GDM1 (cell line): ENCODE data around the gene NOTCH3.

ENCODE experiments used
- DNase-seq: peaks from one replicate; lab custom pipeline; 2025; lab: John Stamatoyannopoulos, UW

Gene NOTCH3

DNA sequence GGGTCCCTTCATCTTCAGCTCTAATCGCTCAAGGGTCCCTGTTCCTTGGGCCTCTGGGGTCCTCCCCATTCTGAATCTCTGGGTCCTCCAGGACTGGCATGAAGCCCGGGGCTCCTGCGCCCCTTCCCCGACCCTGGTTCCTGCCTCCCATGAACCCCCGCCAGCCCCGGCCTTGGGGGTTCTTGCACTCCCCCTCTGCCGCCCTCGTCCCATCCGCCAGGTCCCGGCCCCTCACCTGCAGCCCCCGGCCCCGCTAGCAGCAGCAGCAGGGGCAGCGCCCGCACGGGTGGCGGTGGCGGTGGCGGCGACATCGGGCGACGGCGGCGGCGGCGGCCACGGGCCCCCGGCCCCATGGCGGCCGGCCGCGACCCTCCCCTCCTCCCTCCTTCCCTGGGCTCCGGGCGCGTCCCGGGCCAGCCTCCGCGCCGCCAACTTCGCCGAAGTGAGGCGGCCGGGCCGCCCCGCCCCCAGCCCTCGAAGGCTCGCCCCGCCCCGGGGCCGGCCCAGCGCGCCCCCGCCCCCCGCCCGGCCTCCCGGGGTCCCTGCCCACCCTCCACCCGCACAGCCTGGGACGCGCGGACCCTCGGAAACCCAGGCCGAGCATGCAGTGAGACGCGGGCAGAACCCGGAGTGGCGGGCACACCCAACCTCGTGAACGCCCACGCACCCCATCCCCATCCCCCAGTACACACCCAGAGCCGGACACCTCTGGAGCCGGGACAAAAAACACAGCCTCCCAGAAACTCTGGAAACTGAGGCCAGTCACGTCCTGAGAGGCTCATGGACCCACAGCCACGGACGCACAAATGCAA, at the start of gene NOTCH3:
Gene NOTCH3 (minus strand): TSS at position 443 of the 812 bp plus-strand sequence. CDS start 90 bp downstream, at position 353.
- no peak for DNase-seq

DNA sequence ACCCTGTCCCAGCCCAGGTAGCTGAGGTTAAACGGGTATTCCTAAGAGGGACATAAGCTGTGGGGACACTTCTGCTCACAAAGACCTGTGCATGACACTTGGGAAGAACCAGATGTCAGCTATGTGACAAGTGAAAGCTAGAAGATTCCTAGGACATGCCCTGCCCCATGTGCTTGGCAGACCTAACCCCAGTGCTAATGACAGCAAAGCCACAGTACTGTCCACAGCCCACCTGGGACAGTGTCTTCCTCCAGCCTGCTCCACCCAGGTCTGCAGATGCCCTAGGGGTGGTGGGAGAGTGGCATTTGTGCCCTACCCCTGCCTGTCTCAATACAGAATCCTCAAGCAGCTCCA, 49.8 kb upstream of the NOTCH3 start:
- DNase-seq = no peak

DNA sequence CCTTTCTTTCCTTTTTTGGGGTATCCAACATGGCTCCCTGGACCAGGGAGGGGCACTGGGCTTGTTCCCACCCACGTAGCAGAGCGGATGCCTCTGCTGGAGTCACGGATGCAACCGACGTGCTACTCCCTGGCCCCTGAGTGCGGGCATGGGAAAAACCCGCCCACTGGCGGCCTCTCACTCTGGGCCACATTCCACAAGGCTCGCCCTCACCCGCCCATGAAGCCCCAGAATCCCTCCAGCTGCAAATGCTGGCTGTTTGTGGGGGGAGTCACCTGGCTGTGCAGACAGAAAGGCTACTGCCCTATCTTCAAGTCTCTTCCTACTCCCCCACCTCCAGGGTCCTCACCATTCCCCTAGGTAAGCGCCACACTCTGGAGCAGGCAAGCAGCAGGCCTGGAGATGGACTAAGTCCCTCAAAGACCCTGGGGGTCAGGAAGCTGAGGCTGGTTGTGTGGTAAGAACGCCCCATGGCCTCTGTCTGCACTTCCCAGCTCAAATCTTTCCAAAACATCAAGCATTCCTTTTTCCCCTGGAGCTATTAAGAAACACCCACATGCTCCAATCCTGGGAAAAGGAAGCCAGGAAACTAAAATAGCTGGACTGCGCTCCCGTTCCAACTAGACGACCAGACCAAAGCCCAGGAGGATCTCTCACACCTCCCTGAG, 49.3 kb upstream of the NOTCH3 start:
- no peak for DNase-seq

DNA sequence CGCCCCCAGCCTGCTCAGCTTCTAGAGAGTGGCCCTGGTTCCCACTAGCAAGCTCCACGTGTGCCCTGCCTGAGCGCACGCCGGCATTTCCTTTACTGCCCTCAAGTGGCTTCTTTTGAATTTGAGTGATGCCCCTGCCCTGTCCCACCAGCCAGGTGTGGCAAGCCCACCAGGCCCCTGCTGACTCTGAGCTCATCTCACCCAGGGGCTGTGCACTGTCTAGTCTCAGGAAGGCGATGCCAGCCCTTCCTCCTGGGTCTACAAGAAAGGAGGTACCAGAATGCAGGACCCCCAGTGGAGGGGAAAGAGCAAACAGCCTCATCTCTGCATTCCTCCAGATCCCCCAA, 48.7 kb upstream of the NOTCH3 start:
- DNase-seq = no peak

DNA sequence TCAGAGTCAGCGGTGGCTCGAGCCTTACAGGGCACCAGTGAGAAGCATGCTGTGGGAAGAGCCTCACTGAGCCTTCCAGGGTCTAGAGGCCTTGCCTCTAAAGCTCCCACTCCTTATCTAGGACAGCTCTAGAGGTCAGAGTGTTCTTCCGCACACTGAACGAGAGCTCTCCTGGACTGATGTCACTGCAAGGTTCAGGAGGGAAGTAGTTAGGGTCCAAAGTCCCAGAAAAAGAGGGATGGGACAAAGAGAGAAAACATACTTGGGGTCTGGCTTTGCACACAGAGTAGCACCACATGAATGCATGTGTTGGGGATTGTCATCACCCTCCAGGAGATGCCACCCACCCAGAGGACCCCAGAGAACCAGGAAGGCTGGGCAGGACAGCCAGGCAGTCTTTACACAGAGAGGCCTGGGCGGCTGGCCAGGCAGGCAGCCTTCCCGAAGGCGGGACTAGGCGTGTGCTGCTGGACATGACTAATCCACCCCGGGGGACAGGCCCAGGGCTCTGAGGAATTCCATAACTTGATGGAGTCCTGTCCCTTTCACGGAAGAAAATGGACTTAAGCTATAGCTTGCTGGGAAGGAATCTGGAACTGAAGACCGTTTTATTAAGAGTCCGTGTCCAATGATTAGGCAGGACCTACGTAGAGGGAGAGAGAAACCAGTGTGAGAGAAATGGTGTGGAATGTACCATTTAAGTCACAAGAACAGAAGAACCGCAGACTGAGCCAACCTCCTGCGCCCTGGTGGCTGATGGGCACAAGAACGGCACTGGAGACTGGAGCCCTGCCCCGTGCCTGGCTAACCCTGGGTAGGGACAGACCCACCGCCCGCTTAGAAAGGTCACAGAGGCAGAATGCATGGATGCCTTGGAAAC, 48.1 kb upstream of the NOTCH3 start:
- no peak for DNase-seq

DNA sequence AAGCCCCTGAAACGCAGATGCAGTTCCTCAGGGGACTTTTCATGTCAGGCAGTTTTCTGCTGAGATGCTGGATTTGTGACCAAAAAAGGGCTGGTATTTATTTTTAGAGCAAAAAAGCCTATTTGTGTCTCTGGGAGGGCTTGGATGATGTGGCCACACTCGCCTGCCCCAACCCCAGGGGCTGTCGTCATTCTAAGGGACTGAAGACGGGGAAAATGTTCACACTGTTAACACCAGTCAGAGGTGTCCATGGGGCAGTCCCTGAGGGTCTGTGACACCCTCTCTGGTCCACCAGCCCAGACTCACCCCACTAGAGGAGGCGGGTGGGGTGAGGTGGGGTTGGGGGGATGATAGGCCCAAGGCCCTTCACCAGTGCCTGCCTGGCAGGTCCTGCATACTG, 47.3 kb upstream of the NOTCH3 start:
- no peak for DNase-seq

DNA sequence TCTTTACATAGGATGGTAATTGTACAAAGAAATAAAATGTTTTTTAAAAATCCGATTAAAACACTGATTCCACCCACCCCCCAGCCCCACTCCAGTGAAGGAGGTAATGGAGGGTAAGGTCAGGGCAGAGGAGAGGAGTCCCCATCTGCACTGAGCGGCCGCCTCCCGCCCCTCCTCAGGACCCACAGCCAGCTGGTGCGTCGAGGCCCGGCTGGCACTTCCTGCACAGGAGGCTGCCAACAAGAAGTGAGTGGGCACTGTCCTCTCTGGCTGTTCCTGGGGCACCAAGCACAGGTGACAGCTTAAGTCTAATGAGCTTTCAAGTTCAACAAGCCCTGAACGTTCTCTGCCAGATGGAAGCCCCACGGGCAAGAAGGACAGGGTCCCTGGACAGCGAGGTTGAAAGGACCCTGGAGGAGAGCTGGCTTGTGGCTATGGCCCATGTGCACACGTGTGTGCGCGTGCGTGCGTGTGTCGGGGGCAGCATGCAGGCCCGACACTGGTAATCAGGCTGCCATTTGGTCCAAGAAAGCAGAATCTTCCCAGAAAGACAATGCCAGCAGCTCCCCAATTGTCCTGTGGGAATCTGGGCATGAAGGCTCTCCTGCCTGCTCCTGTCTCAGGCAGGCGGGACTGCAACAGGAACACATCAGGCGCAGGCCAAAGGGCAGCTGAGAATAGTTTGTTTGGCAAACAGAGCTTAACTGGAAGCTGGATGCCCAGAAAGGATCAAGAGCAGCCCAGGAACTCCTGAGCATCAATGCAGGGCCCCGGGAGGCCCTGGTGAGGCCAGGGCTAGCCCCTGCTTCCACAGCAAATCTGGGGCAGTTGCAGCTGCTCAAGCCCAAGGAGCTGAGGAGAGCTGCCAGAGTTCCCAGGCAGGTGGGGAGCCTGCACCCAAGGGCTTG, 46.6 kb upstream of the NOTCH3 start:
- DNase-seq = no peak

DNA sequence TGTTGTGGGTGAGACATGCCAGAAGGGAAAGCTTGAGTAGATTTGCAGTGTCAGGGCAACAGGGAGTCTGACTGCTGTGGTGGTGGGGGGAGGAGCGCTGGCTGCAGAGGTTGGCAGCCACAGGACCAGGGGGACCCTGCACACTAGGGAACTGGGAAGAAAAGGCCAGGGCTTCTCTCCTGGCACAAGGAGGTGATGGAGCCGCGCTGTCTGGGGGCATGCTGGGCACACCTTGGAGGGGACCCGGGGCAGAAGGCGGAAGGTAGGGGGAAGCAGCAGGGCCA, 45.3 kb upstream of the NOTCH3 start:
- no peak for DNase-seq

DNA sequence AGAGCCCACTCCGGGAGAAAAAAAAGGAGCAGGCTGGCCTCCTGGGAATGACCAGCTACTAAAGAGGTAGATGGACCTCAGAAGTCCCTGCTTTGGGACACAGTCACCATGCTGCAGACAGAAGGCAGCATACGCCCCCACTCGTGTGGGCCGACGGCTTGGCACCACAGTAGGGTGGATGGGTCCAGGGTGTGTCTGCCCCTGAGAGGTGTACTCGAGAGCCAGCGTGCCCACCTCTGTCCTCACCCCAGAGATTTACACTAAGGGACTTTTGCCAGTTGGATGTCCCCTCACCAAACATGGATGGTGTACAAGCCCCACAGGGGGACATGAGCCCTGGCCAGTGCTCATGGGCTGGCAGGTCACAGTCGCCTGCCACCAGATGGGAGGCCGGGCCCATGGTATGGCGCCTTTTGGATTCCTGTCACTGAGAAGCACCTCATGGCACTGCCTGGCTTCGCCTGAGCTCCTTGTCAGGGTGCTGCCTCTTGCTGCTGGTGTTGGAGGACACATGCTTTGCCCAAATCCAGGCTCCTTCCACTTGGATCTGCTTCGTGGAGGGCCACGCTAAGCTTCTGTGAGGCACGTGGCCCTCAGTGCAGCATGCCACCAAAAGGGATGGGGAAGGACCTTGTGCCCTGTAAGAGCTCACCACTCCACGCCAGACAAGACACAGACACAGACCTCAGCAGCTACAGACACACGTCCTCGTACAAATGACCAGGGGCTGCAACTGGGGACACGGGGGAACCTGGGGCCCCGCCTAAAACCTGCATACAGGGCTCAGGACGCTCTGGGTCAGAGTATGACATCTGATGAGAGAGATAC, 44.8 kb upstream of the NOTCH3 start:
- DNase-seq = no peak

DNA sequence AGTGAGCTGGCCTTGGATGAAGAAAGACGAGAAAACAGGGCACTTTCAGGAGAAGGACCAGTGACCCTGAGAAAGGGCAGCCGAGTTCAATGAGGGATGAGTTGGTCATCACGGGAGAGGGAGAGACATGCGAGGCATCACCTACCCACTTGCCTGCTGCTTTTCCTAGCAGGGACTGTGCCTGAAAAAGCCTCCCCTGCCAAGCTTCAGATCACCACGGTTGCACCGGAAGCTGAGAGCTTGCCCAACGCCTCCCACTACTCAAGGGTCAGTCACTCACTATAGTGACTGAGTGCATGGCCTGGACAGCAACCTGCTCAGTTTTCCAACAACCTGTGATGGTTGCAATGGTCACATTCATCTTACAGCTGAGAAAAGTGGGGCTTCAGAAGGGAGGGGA, 44.0 kb upstream of the NOTCH3 start:
- DNase-seq = no peak

DNA sequence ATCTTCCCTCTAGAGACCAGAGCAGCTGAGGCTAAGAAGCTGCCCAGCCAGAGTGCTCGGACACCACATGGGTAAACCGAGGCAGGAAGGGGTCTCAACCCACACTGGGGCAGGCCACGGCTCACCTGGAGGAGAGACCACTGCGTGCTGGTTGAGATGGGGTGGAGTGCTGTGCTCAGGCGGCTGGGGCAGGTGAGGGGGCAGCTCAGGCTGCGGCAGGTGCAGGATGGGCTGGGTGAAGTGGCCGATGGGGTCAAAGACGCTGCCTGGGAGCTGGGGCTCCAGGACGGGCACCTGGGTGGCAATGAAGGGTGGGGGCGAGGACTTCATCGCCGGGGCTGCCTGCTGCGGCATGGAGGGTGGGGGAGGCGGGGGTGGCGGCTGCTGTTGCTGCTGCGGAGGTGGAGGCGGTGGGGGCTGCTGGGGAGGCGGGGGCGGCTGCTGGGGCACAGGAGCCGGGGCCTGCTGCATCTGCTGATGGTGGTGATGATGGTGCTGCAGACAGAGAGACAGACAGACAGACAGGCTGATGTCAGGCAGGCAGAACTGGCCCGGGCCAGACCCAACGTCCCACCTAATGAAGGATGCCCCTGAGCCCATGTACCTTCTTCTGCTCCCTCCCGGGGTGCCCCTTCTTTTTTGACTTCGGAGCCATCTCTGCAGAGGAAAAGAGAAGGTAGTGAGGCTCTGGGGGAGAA, 43.5 kb upstream of the NOTCH3 start:
- DNase-seq = no peak

DNA sequence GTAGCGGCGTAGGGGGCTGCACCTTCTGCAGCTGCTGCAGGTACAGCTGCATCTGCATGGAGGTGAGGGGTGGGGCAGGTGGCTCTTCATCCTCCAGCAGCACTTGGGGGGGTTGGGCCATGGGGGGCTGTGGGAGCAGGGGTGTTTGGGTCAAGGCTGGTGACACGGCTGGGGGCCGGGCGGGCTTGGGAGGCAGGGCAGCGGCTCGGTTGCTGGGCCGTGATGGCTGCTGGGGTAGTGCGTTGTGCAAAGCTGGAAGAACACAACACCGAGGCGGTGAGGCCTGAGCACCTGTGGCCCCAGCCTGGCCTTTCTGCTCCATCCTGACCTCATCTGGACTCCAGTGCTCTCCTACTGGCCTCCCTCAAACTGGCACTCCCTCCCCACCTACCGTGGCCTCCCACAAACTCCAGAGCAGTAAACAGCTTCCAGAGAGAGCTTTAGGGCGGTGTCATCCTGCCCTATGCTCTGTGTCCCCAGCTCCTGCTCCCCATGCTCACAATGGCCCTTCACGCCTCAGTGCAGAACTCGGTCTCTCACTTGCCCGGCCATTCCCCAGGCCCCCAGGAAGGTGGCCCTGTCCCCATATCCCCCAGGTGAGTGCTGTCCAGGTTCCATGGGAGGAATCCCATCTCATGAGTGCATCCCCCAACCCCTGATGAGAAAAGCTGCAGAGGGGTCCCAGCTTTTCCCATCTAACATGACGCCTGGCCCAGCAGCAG, 42.6 kb upstream of the NOTCH3 start:
- DNase-seq = no peak

DNA sequence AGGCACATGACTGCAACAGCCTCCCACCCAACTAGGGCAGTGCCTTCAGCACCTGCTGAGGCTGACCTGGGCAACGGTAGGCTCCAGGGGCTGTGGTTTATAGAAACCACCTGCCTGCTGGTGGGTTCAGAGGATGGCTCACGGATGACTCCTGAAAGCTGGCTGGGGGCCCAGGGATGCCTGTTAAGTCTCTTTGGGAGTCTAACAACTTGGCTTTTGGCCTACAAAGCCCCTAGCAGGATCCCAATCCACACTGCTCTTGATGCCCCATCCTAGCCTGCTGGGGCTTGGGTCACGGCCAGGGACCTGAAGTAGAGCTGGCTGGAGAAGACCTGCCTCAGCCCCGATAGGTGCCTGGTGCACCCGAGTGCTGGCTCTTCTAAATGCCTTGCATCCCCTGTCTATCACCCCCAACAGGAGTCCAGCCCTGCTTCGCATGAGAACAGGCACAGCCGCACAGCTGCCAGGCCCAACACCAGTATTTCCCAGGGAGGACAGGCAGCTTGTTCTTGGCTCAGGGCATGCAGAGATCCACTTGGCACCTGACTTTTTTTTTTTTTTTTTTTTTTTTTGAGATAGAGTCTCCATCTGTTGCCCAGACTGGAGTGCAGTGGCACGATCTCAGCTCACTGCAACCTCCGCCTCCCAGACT, 40.6 kb upstream of the NOTCH3 start:
- DNase-seq = no peak

DNA sequence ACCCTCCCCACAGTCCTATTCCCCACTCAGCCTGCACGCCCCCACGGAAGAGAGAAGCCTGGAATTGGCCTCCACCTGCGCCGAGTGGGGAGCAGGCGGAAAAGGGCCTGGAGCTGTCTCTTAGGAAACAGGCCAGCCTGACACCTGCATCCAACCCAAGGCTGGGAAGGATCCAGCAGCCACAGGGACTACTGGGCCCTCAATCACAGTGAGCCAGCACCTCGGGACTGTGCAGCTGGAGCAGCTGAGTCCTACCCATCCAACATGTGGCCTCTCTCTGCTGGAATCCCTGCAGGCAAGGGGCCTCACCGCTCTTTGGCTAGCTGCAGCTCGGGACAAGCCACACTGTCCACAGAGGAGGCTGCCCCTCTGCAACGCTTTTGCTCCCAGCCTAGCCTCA, 39.7 kb upstream of the NOTCH3 start:
- DNase-seq = no peak

DNA sequence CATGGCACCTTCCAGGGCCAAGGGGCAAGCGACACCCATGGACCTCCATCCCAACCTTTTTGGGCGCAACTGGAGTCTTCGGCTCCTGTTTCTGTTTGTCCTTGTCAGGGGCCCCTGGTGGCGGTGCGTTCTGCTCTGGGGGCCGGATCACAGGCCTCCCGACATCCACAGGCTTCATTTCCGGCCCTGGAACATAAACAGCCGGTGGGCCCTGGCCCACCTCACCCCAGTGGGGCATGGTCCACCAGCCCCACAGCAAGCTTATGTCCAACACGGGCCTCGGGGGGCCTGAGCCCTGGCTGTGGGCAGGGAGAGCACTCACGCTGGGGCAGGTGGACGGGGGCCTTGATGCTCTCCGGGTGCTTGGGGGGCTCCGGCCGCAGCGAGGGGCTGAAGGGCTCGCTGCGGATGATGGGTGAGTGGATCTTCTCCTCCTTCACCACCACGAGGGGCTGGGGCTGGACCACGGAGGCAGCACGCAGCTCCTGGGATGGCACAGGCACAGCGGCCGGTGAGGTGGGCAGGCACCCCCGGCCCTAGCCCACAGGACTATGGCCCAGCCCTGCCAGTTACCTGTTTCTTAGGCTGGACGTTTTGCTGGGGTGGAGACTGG, 38.6 kb upstream of the NOTCH3 start:
- no peak for DNase-seq

DNA sequence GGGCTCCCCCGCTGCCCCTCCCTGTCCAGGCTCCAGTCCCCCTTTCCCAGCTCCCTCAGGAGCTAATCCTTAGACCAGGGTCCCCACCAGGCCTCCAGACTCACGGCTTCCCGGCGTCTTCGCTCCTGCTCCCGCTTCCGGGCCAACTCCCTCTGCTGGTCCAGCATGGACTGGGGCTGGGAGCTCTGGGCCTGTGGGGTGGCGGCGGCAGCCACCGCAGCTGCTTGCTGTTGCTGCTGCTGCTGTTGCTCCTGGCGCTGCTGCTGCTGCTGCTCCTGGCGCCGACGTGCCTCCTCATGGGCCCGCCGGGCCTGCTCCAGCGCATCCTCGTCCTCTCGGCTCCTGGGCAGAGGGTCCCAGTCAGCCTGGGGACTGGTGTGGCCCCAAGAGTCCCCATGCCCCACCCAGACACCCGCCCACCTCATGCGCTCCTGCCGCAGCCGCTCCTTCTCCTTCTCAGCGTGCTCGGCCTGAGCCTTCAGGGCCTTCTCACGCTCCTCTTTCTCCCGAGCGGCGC, 37.9 kb upstream of the NOTCH3 start:
- DNase-seq = no peak

DNA sequence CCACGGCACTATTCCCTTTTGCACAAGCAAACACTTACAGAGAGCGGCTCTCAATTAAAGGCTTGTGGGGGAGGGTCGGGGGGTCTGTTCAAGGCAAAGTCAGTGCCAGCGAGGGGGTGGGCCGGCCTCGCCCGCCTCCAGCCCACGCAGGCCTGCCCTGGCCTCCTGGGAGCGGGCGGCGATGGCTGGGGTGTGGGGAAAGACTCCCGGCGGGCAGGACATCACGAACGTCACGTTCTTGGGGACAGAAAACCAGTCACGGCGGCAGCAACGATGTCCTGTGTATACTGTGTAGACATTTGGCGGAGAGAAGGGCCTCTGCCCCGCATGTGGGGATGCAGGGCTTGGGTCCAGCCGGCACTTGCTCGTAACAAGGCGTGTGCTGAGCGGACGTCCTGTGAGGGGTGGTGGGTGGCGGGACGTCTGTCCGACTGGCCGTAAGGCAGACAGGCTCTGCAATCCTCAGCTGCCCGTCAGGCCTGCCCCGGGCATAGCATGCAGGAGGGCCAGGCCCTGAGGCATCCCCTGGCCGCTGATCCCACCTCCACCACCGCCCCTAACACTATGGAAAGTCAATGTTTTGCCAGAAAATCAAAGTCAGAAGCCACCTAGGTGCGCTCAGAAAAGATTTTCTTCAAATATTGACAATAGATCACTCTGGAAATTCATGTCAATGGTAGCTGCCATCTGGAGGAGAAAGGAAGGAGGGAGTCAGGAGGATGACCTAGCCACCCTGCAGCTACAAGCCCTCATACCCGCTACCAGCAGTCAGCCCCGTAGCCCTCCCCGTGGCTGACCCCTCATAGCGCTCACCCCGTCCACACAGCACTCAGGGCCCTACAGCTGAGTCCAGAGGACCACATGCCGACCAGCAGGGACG, 37.2 kb upstream of the NOTCH3 start:
- no peak for DNase-seq

DNA sequence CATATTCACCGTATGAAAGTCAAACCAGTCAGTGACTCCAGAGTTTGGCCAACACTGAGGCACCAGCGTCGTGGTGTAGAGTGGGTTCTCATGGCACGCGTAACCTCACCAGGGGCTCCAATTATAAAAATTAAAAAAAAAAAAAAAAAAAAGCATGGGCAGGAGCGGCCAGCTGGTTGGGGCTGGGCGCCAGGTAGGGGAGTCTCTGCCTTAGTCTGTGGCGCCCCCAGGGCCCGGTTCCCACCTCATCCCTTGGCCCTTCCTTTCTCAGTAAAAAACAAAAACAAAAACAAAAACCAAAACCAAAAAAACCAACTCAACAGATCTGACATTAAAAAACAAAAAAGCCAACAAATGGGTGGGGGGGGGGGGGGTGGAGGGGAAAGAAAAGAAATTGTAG, 36.1 kb upstream of the NOTCH3 start:
- DNase-seq = no peak
